Colonic mucosa (tissue), 4 donors: Measurements from ENCODE around the gene FBLN5. TPM values are rescaled to one million over a fixed set of nuclear protein-coding genes. Genes with fewer than 3 reads are reported as not detected.
A peak's percentile ranks its signal among the peaks of the same experiment; 100 is the strongest.
"Not testable (repeated sequence)": the region's sequence is repeated elsewhere in the genome, so short reads cannot be mapped to it uniquely, and the experiment has no call there.

Experiments
- DNase-seq: peaks from one replicate; pipeline ENCODE4 v3.0.0-alpha.2; 2020
- H3K27ac ChIP-seq: fragments of 200-600 bp; one replicate; pipeline ENCODE4 v1.8.0; 2021
- H3K27me3 ChIP-seq: fragments of 200-600 bp; one replicate; pipeline ENCODE4 v1.8.0; 2021
- H3K36me3 ChIP-seq: fragments of 200-600 bp; one replicate; pipeline ENCODE4 v1.8.0; 2021
- H3K4me1 ChIP-seq: fragments of 200-600 bp; one replicate; pipeline ENCODE4 v1.8.0; 2021; ENCODE audit warnings: mild to moderate bottlenecking
- H3K4me3 ChIP-seq: fragments of 200-600 bp; one replicate; pipeline ENCODE4 v1.8.0; 2021
- H3K9ac ChIP-seq, 2 donors: one replicate each; pipeline ENCODE4 v1.7.0; 2013; ENCODE audit warnings: control low read depth in 2 of 2, low read depth in 2 of 2, low read length in 2 of 2
- H3K9me3 ChIP-seq: fragments of 200-600 bp; one replicate; pipeline ENCODE4 v1.8.0; 2021
- intact Hi-C: fragments of 100-400 bp; cut with DNase I; formaldehyde crosslinking; loops from one replicate; pipeline ENCODE4 v1.14.1; 2022
- total RNA-seq, 2 donors: library from RNA; stranded (reverse); fragmentation: NEBNext Ultra II Directional in 1 of 2; extraction: Animal tissue kit (Norgen Biotek cat#: 25700) in 1 of 2; gene quantifications; one replicate each; pipeline ENCODE4 v1.2.1, GENCODE V29; 2021
- TF ChIP-seq, protein P1 (sequence below): fragments of 200-600 bp; IDR thresholded peaks from one replicate; pipeline ENCODE4 v1.8.0; 2022; ENCODE audit warnings: antibody characterized with exemption, mild to moderate bottlenecking
- donor health status: healthy.
- donor health status: DM: no; HTN: no; CAD: no.
- donor health status: DM: no; HTN: no; CAD: no.

Gene FBLN5
- total RNA-seq, 2 donors from 2014 or later = 4.2 to 14.5 TPM

DNA sequence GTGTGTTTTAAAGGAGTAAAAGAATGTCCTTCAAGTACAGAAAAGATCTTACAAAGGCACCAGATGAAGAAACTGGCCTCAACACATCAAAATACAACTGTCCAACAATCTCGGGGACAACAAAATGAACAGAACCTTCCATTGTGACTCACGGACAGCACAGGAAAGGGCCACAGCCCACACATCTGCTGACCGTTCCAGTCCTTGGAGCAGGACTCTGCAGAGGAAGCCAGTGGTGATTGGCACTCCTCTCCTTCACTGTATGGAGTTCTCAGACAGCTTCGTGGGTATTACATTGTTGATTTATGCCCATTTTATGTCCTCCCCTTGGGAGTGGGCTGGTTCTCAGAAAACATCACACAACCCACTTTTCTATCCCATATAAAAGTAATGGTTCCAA, 47.7 kb downstream of the FBLN5 start:
- Histone ChIP-seq H3K36me3 (no peaks in the 10 kb centered on the region), H3K4me3 (no peak overlapping the region), H3K4me1 (no peaks in the 10 kb centered on the region), H3K27me3 (no peaks in the 10 kb centered on the region), H3K9ac (no peak overlapping the region), H3K27ac (no peak overlapping the region), H3K9me3 (no peaks in the 10 kb centered on the region)
- TF ChIP-seq, protein P1, sequence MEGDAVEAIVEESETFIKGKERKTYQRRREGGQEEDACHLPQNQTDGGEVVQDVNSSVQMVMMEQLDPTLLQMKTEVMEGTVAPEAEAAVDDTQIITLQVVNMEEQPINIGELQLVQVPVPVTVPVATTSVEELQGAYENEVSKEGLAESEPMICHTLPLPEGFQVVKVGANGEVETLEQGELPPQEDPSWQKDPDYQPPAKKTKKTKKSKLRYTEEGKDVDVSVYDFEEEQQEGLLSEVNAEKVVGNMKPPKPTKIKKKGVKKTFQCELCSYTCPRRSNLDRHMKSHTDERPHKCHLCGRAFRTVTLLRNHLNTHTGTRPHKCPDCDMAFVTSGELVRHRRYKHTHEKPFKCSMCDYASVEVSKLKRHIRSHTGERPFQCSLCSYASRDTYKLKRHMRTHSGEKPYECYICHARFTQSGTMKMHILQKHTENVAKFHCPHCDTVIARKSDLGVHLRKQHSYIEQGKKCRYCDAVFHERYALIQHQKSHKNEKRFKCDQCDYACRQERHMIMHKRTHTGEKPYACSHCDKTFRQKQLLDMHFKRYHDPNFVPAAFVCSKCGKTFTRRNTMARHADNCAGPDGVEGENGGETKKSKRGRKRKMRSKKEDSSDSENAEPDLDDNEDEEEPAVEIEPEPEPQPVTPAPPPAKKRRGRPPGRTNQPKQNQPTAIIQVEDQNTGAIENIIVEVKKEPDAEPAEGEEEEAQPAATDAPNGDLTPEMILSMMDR = no peak
- DNase-seq = no peak
- intact Hi-C loops = loop anchor here (5.0 kb wide), 1 partner anchor 248 kb away; no protein-coding TSS in a partner anchor

- H3K36me3 ChIP-seq = no peaks in the 10 kb centered on the region
- H3K27ac ChIP-seq = no peak overlapping the region
- DNase-seq = peak; percentile 52
These were observed 48.3 kb downstream of the FBLN5 start for GRCh38 chr14:91899213-91899612.

DNA sequence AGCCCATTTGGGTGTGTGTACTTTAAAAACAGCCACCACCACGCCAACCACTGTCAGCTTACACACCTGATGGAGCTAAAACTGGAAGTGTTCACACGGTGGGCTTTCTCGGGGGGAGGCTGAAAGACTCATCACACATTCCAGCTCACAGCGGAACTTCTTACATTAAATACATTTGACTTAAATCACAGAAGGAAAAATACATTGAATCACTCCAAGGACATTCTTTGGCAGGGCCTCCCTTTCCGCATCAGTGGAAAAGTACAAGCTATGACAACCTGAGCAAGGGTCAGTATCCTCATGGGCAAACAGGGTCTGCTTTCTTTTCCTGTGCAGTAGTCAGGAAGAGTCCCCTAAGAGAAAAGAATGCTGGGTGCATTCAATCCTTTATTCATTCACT, 49.1 kb downstream of the FBLN5 start:
- no peaks in the 10 kb centered on the region for H3K4me1 ChIP-seq
- H3K9me3 ChIP-seq = no peaks in the 10 kb centered on the region
- no peaks in the 10 kb centered on the region for H3K36me3 ChIP-seq
- H3K4me3 ChIP-seq = no peak overlapping the region
- intact Hi-C loops = no loop called here
- no peak overlapping the region for H3K9ac ChIP-seq
- no peaks in the 10 kb centered on the region for H3K27me3 ChIP-seq
- no peak overlapping the region for H3K27ac ChIP-seq
- DNase-seq = no peak
- TF ChIP-seq, protein P1 = no peak

More at GRCh38 chr14:91899213-91899612, 48.3 kb downstream of the FBLN5 start:
- no peaks in the 10 kb centered on the region for H3K9me3 ChIP-seq
- no peak overlapping the region for H3K4me3 ChIP-seq
- H3K4me1 ChIP-seq = no peaks in the 10 kb centered on the region
- H3K27me3 ChIP-seq = no peaks in the 10 kb centered on the region
- TF ChIP-seq, protein P1 = peak; percentile 26
- H3K9ac ChIP-seq = no peak overlapping the region
- intact Hi-C loops = no loop called here

- DNase-seq, H3K4me1 ChIP-seq, H3K27ac ChIP-seq, H3K9ac ChIP-seq, H3K27me3 ChIP-seq, H3K4me3 ChIP-seq, intact Hi-C loops, H3K36me3 ChIP-seq, H3K9me3 ChIP-seq: not testable (repeated sequence)
These were observed 49.8 kb downstream of the FBLN5 start for GRCh38 chr14:91897716-91898115.

- Histone ChIP-seq H3K9me3 (no peaks in the 10 kb centered on the region), H3K4me1 (no peaks in the 10 kb centered on the region), H3K36me3 (no peaks in the 10 kb centered on the region), H3K9ac (no peak overlapping the region), H3K27me3 (no peaks in the 10 kb centered on the region), H3K27ac (no peak overlapping the region), H3K4me3 (no peak overlapping the region)
- DNase-seq = no peak
- TF ChIP-seq, protein P1 = no peak
- intact Hi-C loops = no loop called here
These were observed 50.3 kb downstream of the FBLN5 start for GRCh38 chr14:91897106-91897701.

DNA sequence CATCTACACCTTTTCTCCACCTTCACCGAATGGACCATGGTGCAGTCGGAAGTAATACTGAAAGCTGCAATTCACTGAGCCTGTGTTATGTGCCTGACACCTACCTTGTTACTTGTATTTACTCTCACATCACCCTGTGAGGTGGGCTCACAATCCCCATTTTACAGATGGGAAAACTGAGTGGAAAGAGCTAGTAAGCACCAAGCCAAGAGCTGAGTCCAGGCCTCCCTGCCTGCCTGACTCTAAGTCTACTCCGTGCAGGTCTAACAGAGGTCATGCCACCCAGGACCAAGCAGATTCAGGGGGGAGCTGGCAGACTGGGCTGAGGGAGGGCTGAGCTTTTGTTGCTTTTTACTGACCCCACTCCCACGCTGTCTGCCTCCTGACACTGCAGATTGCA, 51.1 kb downstream of the FBLN5 start:
- Histone ChIP-seq H3K36me3 (no peaks in the 10 kb centered on the region), H3K27ac (no peak overlapping the region), H3K9ac (no peak overlapping the region), H3K27me3 (no peaks in the 10 kb centered on the region), H3K9me3 (no peaks in the 10 kb centered on the region), H3K4me3 (no peak overlapping the region), H3K4me1 (no peaks in the 10 kb centered on the region)
- no peak for DNase-seq
- TF ChIP-seq, protein P1 = no peak
- intact Hi-C loops = no loop called here
